H1 (cell line): ENCODE measurements around the gene DCTN2. TPM values are rescaled to one million over a fixed set of nuclear protein-coding genes. Genes with fewer than 3 reads are reported as not detected.

Source experiments
- BACH1 ChIP-seq: IDR thresholded peaks from 2 replicates; pipeline ENCODE4 v1.6.1; 2012; ENCODE audit warnings: low read length, improper control_type of control experiment
- CHD7 ChIP-seq: fragments of 300-600 bp; sonication (generic); IDR thresholded peaks from 2 replicates; pipeline ENCODE4 v1.7.1; 2012; ENCODE audit warnings: low read length, moderate library complexity, mild to moderate bottlenecking, inconsistent platforms; ENCODE audit not compliant: insufficient replicate concordance
- GTF2F1 ChIP-seq: IDR thresholded peaks from 2 replicates; pipeline ENCODE4 v1.6.1; 2012; ENCODE audit warnings: low read depth, low read length, improper control_type of control experiment, borderline replicate concordance
- HDAC2 ChIP-seq, 2 experiments: fragments of 300-600 bp in 1 of 2; sonication (generic) in 1 of 2; IDR thresholded peaks; 2 replicates each; pipeline ENCODE4 v1.6.1; 2011 to 2012; ENCODE audit warnings: low read depth in 2 of 2, low read length in 2 of 2, mild to moderate bottlenecking in 2 of 2, moderate library complexity in 2 of 2, borderline replicate concordance in 1 of 2, inconsistent platforms in 1 of 2
- KDM4A ChIP-seq: IDR thresholded peaks from one replicate; pipeline ENCODE4 v1.7.1; 2012; ENCODE audit warnings: low read depth, mild to moderate bottlenecking, moderate library complexity, low read length, inconsistent platforms; ENCODE audit not compliant: severe bottlenecking
- NANOG ChIP-seq: IDR thresholded peaks from 2 replicates; pipeline ENCODE4 v1.6.1; 2011; ENCODE audit warnings: low read length, low read depth, mild to moderate bottlenecking, inconsistent platforms; ENCODE audit not compliant: insufficient read depth, poor library complexity, severe bottlenecking
- RNF2 ChIP-seq: fragments of 200-900, 300-1000 bp; sonication (generic); IDR thresholded peaks from 2 replicates; pipeline ENCODE4 v1.7.1; 2016; ENCODE audit warnings: borderline replicate concordance, low read depth, mild to moderate bottlenecking, antibody characterized with exemption, low read length; ENCODE audit not compliant: poor library complexity, severe bottlenecking; ENCODE audit errors: missing control alignments
- SIN3A ChIP-seq, 2 experiments: IDR thresholded peaks in 1 of 2; conservative IDR thresholded peaks in 1 of 2; 2 replicates each; pipeline ENCODE4 v1.6.1; 2011 to 2012; ENCODE audit warnings: low read length in 2 of 2, improper control_type of control experiment in 1 of 2, low read depth in 1 of 2, mild to moderate bottlenecking in 1 of 2
- SIRT6 ChIP-seq: IDR thresholded peaks from one replicate; pipeline ENCODE4 v1.7.1; 2012; ENCODE audit warnings: low read length, inconsistent platforms
- YY1 ChIP-seq: IDR thresholded peaks from 2 replicates; pipeline ENCODE4 v1.6.1; 2011; ENCODE audit warnings: low read depth, mild to moderate bottlenecking, low read length
- polyA plus RNA-seq, 7 experiments: library from polyadenylated mRNA; depleted of rRNA in 3 of 7; stranded (reverse) in 5 of 7; unstranded in 2 of 7; fragments of >200 nt in 5 of 7; fragments of 200-250 nt in 2 of 7; gene quantifications; 1 replicate in 5 of 7; 2 replicates in 1 of 7; 4 replicates in 1 of 7; pipeline versions ENCODE4 v1.2.1 to v1.2.3, GENCODE V29; 2011 to 2013; ENCODE audit warnings: missing spikeins in 2 of 7, mixed read lengths in 2 of 7
- total RNA-seq: library from RNA; stranded (reverse); fragmentation: NEBNext Ultra II Directional; extraction: Animal tissue kit (Norgen Biotek cat#: 25700); gene quantifications from 2 replicates; pipeline ENCODE4 v1.2.1, GENCODE V29; 2021

The DCTN2 gene
- total and polyA plus RNA-seq, 2 of the 8 experiments (the other 6 are each of a cell fraction or from before 2014, with no cell fraction given) = 90.3 to 91.9 TPM

- TF ChIP-seq CHD7 (no peak), HDAC2 (IDR thresholded peaks at IDR 0.05; ENCODE audit: borderline replicate concordance in 1 of 2, low read depth in 2 of 2, low read length in 2 of 2) (no peak), GTF2F1 (no peak), KDM4A (no peak), YY1 (no peak), NANOG (no peak), SIN3A (conservative IDR thresholded peaks at IDR 0.05 in 1 of 2, IDR thresholded peaks at IDR 0.05 in 1 of 2; ENCODE audit: low read depth in 1 of 2, low read length in 2 of 2) (no peak), BACH1 (no peak), SIRT6 (no peak), RNF2 (no peak)
Observed at GRCh38 chr12:57579011-57579410, 32.0 kb upstream of the DCTN2 start (continued).
